Effector memory CD8-positive, alpha-beta T cell (primary cell): ENCODE results near the gene G6PD.

Experiments used
- ATAC-seq: fragments of 150-1000 bp; cut with Tn5 transposase; replicated peaks from 2 replicates; pipeline ENCODE4 v1.10.0; 2021; ENCODE audit warnings: mild to moderate bottlenecking, moderate library complexity
- DNase-seq, 3 experiments: peaks; one replicate each; pipeline ENCODE4 v3.0.0; 2021
- H3K27ac Mint-ChIP-seq, 2 donors: one replicate each; pipeline ENCODE4 v1.8.0; 2022; ENCODE audit warnings: mild to moderate bottlenecking in 2 of 2, mixed read lengths in 2 of 2, moderate library complexity in 2 of 2
- H3K27me3 Mint-ChIP-seq, 2 donors: one replicate each; pipeline ENCODE4 v1.8.0; 2022; ENCODE audit warnings: mixed read lengths in 2 of 2
- H3K36me3 Mint-ChIP-seq: one replicate; pipeline ENCODE4 v1.8.0; 2022; ENCODE audit warnings: mild to moderate bottlenecking, moderate library complexity, mixed read lengths; ENCODE audit not compliant: insufficient read depth
- H3K4me1 Mint-ChIP-seq, 2 donors: one replicate each; pipeline ENCODE4 v1.8.0; 2022; ENCODE audit warnings: low read depth in 2 of 2, mixed read lengths in 2 of 2
- H3K4me3 Mint-ChIP-seq, 2 donors: one replicate each; pipeline ENCODE4 v1.8.0; 2022; ENCODE audit warnings: mild to moderate bottlenecking in 2 of 2, mixed read lengths in 2 of 2, moderate library complexity in 2 of 2
- H3K9me3 Mint-ChIP-seq, 2 donors: one replicate each; pipeline ENCODE4 v1.8.0; 2022; ENCODE audit warnings: mixed read lengths in 2 of 2

The G6PD gene

DNA sequence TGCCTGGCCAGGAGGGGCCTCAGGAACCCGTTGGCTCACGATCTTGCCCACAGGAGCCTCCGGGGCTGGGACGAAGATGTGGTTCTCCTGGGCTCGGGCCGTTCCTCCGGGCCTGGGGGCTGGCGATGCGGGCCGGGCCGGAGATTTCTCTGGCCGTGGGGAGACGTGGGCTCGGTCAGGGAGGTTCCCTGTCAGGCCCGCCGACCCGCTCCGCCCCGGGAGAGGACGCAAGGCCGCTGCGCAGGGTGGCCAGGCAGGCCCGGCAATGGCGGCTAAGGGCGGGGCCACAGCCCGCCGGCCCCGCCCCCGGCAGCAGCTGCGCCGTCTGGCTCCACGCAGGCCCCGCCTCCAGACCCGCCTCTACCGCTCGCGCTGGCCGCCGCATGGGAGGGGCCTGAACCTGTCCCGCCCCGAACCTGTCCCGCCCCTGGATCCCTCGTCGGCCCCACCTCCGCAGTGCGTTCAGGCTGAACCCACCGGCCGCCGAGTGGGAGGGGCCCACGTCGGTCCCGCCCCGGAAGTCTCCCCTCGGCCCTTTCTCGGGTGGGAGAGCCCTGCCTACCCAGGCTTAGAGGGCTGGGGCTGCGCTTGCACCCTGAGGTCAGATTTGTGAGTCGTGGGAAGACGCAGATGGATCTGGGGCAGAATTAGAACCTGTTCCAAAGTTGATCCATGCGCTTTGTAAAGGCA lies 30.5 kb downstream of the G6PD start, which contains the start of gene FAM3A:
Gene FAM3A (minus strand): TSS at position 267 of the 690 bp plus-strand sequence. CDS start 460 bp downstream, outside the sequence.
- ATAC-seq, result peak; percentile 91

GRCh38 chrX:154515090-154515965 lies 31.3 kb downstream of the G6PD start:
- Mint-ChIP-seq H3K4me3 (peak overlapping the region; percentile 82), H3K27me3 (no peaks in the 10 kb centered on the region), H3K4me1 (peaks cover 15 to 17% of the 10 kb centered on the region in 2 donors), H3K9me3 (no peaks in the 10 kb centered on the region), H3K27ac (peak overlapping the region; percentile 67 to 86), H3K36me3 (peaks cover 3% of the 10 kb centered on the region)
- DNase-seq (no peak), ATAC-seq (no peak)

More for the DNA sequence above, 30.5 kb downstream of the G6PD start, which contains the start of gene FAM3A:
- peaks cover 14 to 17% of the 10 kb centered on the region in 2 donors for H3K4me1 Mint-ChIP-seq
- H3K27ac Mint-ChIP-seq, result peak within 1 kb of the TSS; percentile 67 to 86
- no peaks in the 10 kb centered on the region for H3K27me3 Mint-ChIP-seq
- H3K9me3 Mint-ChIP-seq, result no peaks in the 10 kb centered on the region
- H3K36me3 Mint-ChIP-seq, result peaks cover 3% of the 10 kb centered on the region
- peak within 1 kb of the TSS; percentile 82 for H3K4me3 Mint-ChIP-seq
- DNase-seq, result peak; percentile 83 to 85 (median 83)

GRCh38 chrX:154513716-154514115 lies 32.9 kb downstream of the G6PD start:
- Mint-ChIP-seq H3K4me3 (peak overlapping the region; percentile 29 to 82), H3K4me1 (peaks cover 15 to 17% of the 10 kb centered on the region in 2 donors), H3K27ac (peak overlapping the region; percentile 20 to 87), H3K36me3 (peaks cover 8% of the 10 kb centered on the region), H3K9me3 (no peaks in the 10 kb centered on the region), H3K27me3 (no peaks in the 10 kb centered on the region)
- DNase-seq, result no peak
- no peak for ATAC-seq

- H3K36me3 Mint-ChIP-seq, result peaks cover 8% of the 10 kb centered on the region
- no peaks in the 10 kb centered on the region for H3K27me3 Mint-ChIP-seq
- H3K9me3 Mint-ChIP-seq, result no peaks in the 10 kb centered on the region
- DNase-seq, result no peak
- H3K27ac Mint-ChIP-seq, result peak overlapping the region; percentile 20 to 87
- peaks cover 15 to 17% of the 10 kb centered on the region in 2 donors for H3K4me1 Mint-ChIP-seq
- ATAC-seq, result no peak
- H3K4me3 Mint-ChIP-seq, result peak overlapping the region in 1 of 2 donors; percentile 82
Observed at GRCh38 chrX:154512879-154513553, 33.6 kb downstream of the G6PD start.

DNA sequence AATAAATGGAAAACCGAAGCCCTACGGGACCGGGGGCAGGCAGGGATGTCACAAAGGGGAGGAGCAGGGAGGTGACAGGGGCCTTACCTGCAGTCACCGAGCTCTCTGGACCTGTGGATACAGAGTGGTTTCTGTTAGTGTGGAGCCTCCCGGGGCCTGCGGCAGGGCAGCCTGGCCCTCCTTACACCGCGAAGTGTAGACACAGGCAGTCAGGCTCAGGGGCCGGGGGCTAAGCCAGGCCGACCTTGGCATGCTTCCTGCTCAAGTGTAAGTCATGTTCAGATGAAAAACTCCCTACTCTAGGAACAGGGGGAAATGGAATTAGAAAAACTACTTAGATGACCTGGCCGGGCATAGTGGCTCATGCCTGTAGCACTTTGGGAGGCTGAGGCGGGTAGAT lies 34.9 kb downstream of the G6PD start:
- Mint-ChIP-seq H3K36me3 (peaks cover 8% of the 10 kb centered on the region), H3K4me3 (peak overlapping the region in 1 of 2 donors; percentile 19), H3K4me1 (peaks cover 15 to 17% of the 10 kb centered on the region in 2 donors), H3K27me3 (no peaks in the 10 kb centered on the region), H3K27ac (peak overlapping the region; percentile 28 to 75), H3K9me3 (no peaks in the 10 kb centered on the region)
- ATAC-seq (no peak), DNase-seq (no peak)

DNA sequence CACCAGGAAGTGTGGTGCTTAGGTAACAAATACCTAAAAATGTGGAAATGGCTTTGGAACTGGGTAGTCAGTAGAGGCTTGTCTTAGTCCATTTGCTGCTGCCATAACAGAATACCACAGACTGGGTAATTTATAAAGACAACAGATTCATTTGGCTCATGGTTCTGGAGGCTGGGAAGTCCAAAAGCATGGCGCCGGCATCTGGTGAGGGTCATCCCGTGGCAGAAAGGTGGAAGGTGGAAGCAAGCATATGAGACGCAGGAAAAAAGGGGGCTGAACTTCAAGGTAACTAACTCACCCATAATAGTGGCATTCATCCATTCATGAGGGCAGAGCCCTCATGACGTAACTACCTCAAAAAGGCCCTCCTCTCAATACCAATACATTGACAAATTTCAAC lies 37.2 kb downstream of the G6PD start:
- H3K4me3 Mint-ChIP-seq, result no peak overlapping the region
- no peak overlapping the region for H3K27ac Mint-ChIP-seq
- peaks cover 8% of the 10 kb centered on the region in 2 donors for H3K4me1 Mint-ChIP-seq
- H3K36me3 Mint-ChIP-seq, result peaks cover 16% of the 10 kb centered on the region
- no peaks in the 10 kb centered on the region for H3K9me3 Mint-ChIP-seq
- H3K27me3 Mint-ChIP-seq, result no peaks in the 10 kb centered on the region
- no peak for DNase-seq
- no peak for ATAC-seq

DNA sequence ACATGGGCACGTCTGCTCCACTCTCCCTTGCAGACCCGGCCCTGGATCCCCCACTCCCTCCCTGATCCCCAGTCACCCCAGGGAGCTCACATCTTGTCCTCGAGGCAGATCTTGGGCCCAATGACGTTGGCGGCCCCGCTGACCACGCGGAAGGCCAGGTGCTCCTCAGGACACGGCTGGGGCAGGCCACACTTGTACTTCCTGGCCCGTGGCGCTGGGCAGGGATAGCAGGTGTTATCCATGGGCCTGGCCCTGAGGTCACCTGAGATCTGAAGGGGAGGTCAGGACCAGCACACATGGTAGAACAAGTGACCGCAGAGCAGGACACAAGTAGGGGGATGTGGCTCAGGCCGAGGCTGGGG lies 38.3 kb downstream of the G6PD start:
- no peak for ATAC-seq
- H3K36me3 Mint-ChIP-seq, result peaks cover 16% of the 10 kb centered on the region
- H3K4me1 Mint-ChIP-seq, result peaks cover 3 to 4% of the 10 kb centered on the region in 2 donors
- no peaks in the 10 kb centered on the region for H3K9me3 Mint-ChIP-seq
- no peaks in the 10 kb centered on the region for H3K27me3 Mint-ChIP-seq
- peak overlapping the region in 1 of 2 donors; percentile 62 for H3K27ac Mint-ChIP-seq
- no peak overlapping the region for H3K4me3 Mint-ChIP-seq
- no peak for DNase-seq

DNA sequence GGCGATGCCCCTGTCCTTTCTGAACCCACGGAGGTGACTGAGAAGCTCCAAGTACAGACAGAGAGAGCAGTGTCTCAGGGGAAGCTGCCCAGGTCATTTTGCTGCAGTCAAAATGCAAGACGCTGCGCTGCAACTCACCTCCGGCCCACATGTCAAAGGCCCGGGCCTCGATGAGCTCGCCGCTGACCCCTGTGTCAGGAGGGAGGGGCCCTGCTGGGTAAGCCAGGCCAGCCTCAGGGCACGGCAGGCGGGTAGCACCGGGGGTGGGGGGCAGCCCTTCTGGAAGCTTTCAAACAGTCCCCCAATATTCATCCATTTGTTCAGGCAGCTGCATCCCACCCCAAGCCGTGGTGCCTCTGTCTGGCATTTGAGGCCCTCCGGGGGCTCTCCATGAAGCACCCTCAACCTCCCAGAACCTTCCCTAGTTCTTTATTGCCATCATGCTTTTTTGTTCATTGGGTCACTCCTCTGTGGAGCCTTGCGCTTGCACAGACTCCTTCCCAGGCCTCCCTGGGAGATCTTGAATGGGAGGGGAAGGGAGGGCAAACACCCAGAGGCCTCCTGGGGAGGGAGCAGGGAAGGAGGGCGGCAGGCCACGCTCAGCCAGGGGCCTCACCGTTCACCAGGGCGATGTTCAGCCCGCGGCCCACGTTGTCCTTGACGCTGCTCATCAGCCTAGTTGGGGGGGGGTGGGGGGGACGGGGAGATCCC lies 38.8 kb downstream of the G6PD start:
- Mint-ChIP-seq H3K27ac (no peak overlapping the region), H3K36me3 (peaks cover 16% of the 10 kb centered on the region), H3K4me1 (peaks cover 3 to 4% of the 10 kb centered on the region in 2 donors), H3K4me3 (no peak overlapping the region), H3K27me3 (no peaks in the 10 kb centered on the region), H3K9me3 (no peaks in the 10 kb centered on the region)
- no peak for ATAC-seq
- DNase-seq, result no peak

DNA sequence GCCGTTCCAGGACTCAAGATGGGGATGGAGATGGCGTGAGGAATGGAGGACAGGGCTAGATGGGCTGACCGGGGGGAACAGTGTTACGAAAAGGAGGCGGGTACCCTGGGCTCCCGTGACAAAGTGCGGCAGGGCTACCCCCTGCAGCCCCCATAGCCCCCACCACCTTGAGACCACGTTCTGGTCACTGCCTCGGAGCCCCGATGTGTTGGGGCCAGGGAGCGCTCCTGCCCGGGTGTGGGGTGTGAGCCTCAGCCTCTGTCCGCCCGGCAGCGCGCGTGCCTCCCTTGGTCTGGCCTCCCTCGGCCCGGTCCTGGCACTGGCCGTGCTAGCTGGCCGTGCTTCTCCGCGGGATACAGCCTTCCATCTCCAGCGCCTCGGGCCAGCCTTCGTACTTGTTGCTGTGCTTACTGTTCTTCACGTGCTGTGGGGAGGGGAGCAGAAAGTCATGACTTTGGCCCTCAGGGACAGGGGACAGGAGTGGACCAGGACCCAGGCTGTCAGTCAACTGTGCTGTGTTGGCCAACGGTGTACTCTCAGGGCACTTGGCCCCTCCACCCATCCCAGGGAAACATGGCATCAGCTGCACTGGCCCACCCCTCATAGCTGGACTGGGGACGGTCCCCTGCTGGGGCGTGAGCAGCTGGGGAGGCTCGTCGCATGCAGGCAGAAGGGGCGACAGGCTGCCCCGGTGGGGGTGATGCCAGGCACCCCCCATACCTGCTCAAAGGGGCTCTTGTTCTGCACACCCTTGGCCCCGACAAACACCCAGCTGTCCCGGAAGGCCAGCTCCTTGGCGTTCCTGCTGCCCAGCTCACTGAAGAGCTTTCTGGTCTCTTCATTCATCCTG lies 39.9 kb downstream of the G6PD start:
- Mint-ChIP-seq H3K36me3 (peaks cover 16% of the 10 kb centered on the region), H3K9me3 (no peaks in the 10 kb centered on the region), H3K4me1 (peaks cover 2 to 3% of the 10 kb centered on the region in 2 donors), H3K27ac (no peak overlapping the region), H3K4me3 (no peak overlapping the region), H3K27me3 (no peaks in the 10 kb centered on the region)
- ATAC-seq, result no peak
- DNase-seq, result no peak

DNA sequence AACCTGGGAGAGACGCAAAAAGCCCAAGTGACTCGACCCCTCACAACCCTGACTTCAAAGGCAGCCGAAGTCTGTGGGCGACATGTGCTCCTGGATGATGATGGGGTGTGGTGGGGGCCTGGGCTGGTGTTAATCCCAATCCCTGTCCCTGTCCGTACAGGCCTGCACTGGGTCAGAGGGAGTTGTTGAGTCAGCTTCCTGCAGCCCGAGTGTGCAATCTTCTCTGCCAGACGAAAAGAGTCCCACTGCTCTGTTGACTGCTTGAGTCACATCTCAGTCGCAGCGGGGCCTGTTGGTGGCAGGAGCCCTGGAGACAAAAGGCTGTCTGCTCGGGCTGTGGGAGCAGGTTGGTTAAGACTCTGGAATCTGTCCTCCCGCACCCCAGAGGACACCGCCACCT lies 40.9 kb downstream of the G6PD start:
- DNase-seq (no peak), ATAC-seq (no peak)
- Mint-ChIP-seq H3K9me3 (no peaks in the 10 kb centered on the region), H3K4me3 (no peak overlapping the region), H3K4me1 (no peaks in the 10 kb centered on the region), H3K36me3 (peaks cover 16% of the 10 kb centered on the region), H3K27me3 (no peaks in the 10 kb centered on the region), H3K27ac (no peak overlapping the region)

DNA sequence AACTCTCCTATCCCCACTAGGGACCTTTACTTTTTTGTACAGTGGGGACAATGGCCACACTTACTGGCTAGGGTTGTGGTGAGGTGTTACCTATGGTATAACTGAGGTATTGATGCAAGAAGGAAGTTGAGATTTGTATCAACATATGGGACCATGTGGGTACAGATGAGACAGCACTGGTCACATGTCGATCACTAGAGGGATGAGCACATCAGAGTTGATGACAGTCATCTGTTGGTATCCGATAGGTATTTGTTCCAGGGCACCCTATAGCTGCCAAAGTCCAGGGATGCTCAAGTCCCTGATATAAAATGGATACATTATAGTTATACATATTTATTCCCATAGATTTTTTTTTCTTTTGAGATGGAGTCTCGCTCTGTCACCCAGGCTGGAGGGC lies 43.7 kb downstream of the G6PD start:
- no peak for ATAC-seq

GRCh38 chrX:154502098-154502497 lies 44.5 kb downstream of the G6PD start:
- Mint-ChIP-seq H3K4me1 (no peaks in the 10 kb centered on the region), H3K36me3 (peaks cover 11% of the 10 kb centered on the region), H3K9me3 (no peaks in the 10 kb centered on the region), H3K27me3 (no peaks in the 10 kb centered on the region), H3K27ac (no peak overlapping the region), H3K4me3 (no peak overlapping the region)
- DNase-seq (no peak), ATAC-seq (no peak)

More for the DNA sequence above, 43.7 kb downstream of the G6PD start:
- Mint-ChIP-seq H3K27me3 (no peaks in the 10 kb centered on the region), H3K36me3 (peaks cover 11% of the 10 kb centered on the region), H3K4me1 (no peaks in the 10 kb centered on the region), H3K27ac (no peak overlapping the region), H3K9me3 (no peaks in the 10 kb centered on the region), H3K4me3 (no peak overlapping the region)
- no peak for DNase-seq
